HL-60/S4 (cell line): ENCODE data around the gene CHST9.
"Not testable (repeated sequence)": the region's sequence is repeated elsewhere in the genome, so short reads cannot be mapped to it uniquely, and the experiment has no call there.

Experiments
- in situ Hi-C: fragments of 300-500 bp; cut with MboI; formaldehyde crosslinking; loops from 2 replicates; pipeline ENCODE4 v1.14.3; 2022; ENCODE audit warnings: low sequenced_read_pairs

CHST9 gene

GRCh38 chr18:27108842-27109241 lies 76.3 kb downstream of the CHST9 start:
- in situ Hi-C loops: no loop called here

- in situ Hi-C loops: no loop called here
These were observed 80.4 kb downstream of the CHST9 start for GRCh38 chr18:27104743-27105142.

- in situ Hi-C loops: no loop called here
These were observed 90.5 kb downstream of the CHST9 start for GRCh38 chr18:27094621-27095020.

- in situ Hi-C loops: not testable (repeated sequence)
These were observed 91.8 kb downstream of the CHST9 start for GRCh38 chr18:27093290-27093689.

- in situ Hi-C loops: no loop called here
These were observed 103.4 kb downstream of the CHST9 start for GRCh38 chr18:27081701-27082100.

- in situ Hi-C loops: no loop called here
These were observed 109.3 kb downstream of the CHST9 start for GRCh38 chr18:27075828-27076227.

GRCh38 chr18:27073404-27073830 lies 111.7 kb downstream of the CHST9 start:
- in situ Hi-C loops: no loop called here

GRCh38 chr18:27064673-27065072 lies 120.4 kb downstream of the CHST9 start:
- in situ Hi-C loops: no loop called here

- in situ Hi-C loops: no loop called here
These were observed 122.3 kb downstream of the CHST9 start for GRCh38 chr18:27062802-27063201.

GRCh38 chr18:27061488-27062095 lies 123.5 kb downstream of the CHST9 start:
- in situ Hi-C loops: no loop called here

- in situ Hi-C loops: no loop called here
These were observed 127.4 kb downstream of the CHST9 start for GRCh38 chr18:27057519-27058234.

- in situ Hi-C loops: no loop called here
These were observed 130.2 kb downstream of the CHST9 start for GRCh38 chr18:27054926-27055325.

- in situ Hi-C loops: no loop called here
These were observed 135.1 kb downstream of the CHST9 start for GRCh38 chr18:27049969-27050368.

GRCh38 chr18:27045342-27045741 lies 139.8 kb downstream of the CHST9 start:
- in situ Hi-C loops: no loop called here

GRCh38 chr18:27042177-27042576 lies 142.9 kb downstream of the CHST9 start:
- in situ Hi-C loops: no loop called here

- in situ Hi-C loops: no loop called here
These were observed 144.3 kb downstream of the CHST9 start for GRCh38 chr18:27040796-27041195.

GRCh38 chr18:27033722-27034121 lies 151.4 kb downstream of the CHST9 start:
- in situ Hi-C loops: no loop called here

- in situ Hi-C loops: no loop called here
These were observed 154.7 kb downstream of the CHST9 start for GRCh38 chr18:27030421-27030820.

GRCh38 chr18:27022477-27022876 lies 162.6 kb downstream of the CHST9 start:
- in situ Hi-C loops: no loop called here

GRCh38 chr18:27017901-27018500 lies 167.1 kb downstream of the CHST9 start:
- in situ Hi-C loops: no loop called here

- in situ Hi-C loops: no loop called here
These were observed 170.3 kb downstream of the CHST9 start for GRCh38 chr18:27014841-27015240.

GRCh38 chr18:27010784-27011183 lies 174.3 kb downstream of the CHST9 start:
- in situ Hi-C loops: no loop called here
